OCI-LY3 (cell line): ENCODE measurements around the gene POFUT1.
"Not testable (repeated sequence)": the region's sequence is repeated elsewhere in the genome, so short reads cannot be mapped to it uniquely, and the experiment has no call there.

Source experiments
- H2AFZ ChIP-seq: fragments of 200-600, 300-600 bp; shearing (Covaris generic); 2 replicates; pipeline ENCODE4 v1.6.0; 2014; ENCODE audit warnings: antibody characterized with exemption, low read depth, low read length
- H3K27ac ChIP-seq: fragments of 200-600, 300-600 bp; sonication (generic); 2 replicates; pipeline ENCODE4 v1.5.1; 2014; ENCODE audit warnings: mild to moderate bottlenecking, low read length, moderate library complexity, mixed read lengths
- H3K27me3 ChIP-seq: fragments of 200-600, 300-600 bp; sonication (generic); 2 replicates; pipeline ENCODE4 v1.6.1; 2014; ENCODE audit warnings: low read depth, low read length, mixed read lengths
- H3K36me3 ChIP-seq: fragments of 200-600, 300-600 bp; sonication (generic); replicated peaks from 2 replicates; pipeline ENCODE3; 2014; ENCODE audit warnings: low read depth, low read length, mixed read lengths
- H3K4me1 ChIP-seq: fragments of 300-600, 200-600 bp; sonication (generic); 2 replicates; pipeline ENCODE4 v1.6.1; 2014; ENCODE audit warnings: low read length, mixed read lengths
- H3K4me2 ChIP-seq: fragments of 200-600, 300-600 bp; sonication (generic); 2 replicates; pipeline ENCODE4 v1.6.1; 2014; ENCODE audit warnings: low read length, mixed read lengths
- H3K4me3 ChIP-seq: fragments of 300-600, 200-600 bp; sonication (generic); 2 replicates; pipeline ENCODE4 v1.5.1; 2014; ENCODE audit warnings: antibody characterized with exemption, mild to moderate bottlenecking, low read length, moderate library complexity
- H3K79me2 ChIP-seq: fragments of 300-600, 200-600 bp; shearing (Covaris generic); 2 replicates; pipeline ENCODE4 v1.6.1; 2014; ENCODE audit warnings: mild to moderate bottlenecking, low read length, mixed read lengths
- H3K9ac ChIP-seq: fragments of 300-600, 200-600 bp; shearing (Covaris generic); 2 replicates; pipeline ENCODE4 v1.6.0; 2014; ENCODE audit warnings: mild to moderate bottlenecking, low read length, moderate library complexity
- H3K9me3 ChIP-seq: fragments of 200-600, 300-600 bp; shearing (Covaris generic); 2 replicates; pipeline ENCODE4 v1.6.1; 2014; ENCODE audit warnings: low read length, mixed read lengths; ENCODE audit not compliant: insufficient read depth
- H4K20me1 ChIP-seq: fragments of 200-600, 300-600 bp; sonication (generic); 2 replicates; pipeline ENCODE4 v1.6.1; 2016; ENCODE audit warnings: low read length, mixed read lengths; ENCODE audit not compliant: insufficient read depth
- CTCF ChIP-seq: fragments of 200-600, 300-600 bp; sonication (generic); IDR thresholded peaks from 2 replicates; pipeline ENCODE4 v1.5.1; 2014; ENCODE audit warnings: antibody characterized with exemption, low read length, low read depth
- EZH2phosphoT487 ChIP-seq: fragments of 200-600 bp; shearing (Covaris generic); IDR thresholded peaks from 2 replicates; pipeline ENCODE4 v1.6.1; 2018; ENCODE audit warnings: antibody characterized with exemption, mixed run types, low read depth

Gene POFUT1

DNA sequence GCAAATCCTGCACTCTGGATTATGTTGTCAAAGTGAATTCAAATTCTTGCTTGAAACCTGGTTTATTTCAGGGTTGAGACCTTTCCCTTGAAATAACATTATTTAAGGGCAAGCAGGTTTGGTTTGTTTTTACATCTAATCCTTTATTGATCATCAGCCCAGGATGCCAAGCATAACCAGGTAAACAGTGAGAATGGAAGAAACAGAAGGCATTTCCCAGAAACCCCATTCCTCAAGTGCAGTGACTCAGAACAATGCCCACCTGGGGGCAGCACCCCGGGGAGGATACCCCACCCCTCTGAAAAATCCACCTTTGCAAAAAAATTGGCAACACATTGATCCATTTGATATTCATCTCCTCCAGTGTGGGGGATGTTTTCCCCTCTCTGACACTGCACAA lies 32.5 kb downstream of the POFUT1 start:
- Histone ChIP-seq H3K4me1 (no peaks in the 10 kb centered on the region), H3K36me3 (peaks cover 18% of the 10 kb centered on the region), H3K4me2 (no peak overlapping the region), H3K4me3 (no peak overlapping the region), H3K9me3 (no peaks in the 10 kb centered on the region), H3K79me2 (no peaks in the 10 kb centered on the region), H2AFZ (no peak overlapping the region), H3K9ac (no peak overlapping the region), H4K20me1 (no peaks in the 10 kb centered on the region), H3K27ac (no peak overlapping the region), H3K27me3 (no peaks in the 10 kb centered on the region)
- TF ChIP-seq EZH2phosphoT487 (no peak), CTCF (peak; percentile 24; the same call in 1 of the 2 replicates)

DNA sequence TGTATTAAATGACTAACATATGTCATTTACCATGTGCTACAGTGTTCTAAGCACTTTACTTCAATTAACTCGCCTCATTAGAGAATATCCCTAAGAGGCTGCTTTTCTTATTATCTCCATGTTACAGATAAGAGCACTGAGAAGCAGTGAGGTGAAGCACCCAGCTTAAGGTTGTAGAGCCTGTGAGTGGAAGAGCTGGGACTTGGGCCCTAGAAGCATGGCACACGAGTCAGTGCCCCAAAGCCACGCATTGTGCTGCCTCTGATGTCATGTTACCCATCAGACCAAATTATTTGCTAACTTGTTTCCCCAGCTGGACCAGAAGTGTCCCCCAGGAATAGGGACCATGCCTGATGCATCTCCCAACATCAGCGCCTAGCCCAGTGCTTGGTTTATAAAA lies 34.1 kb downstream of the POFUT1 start:
- no peak overlapping the region for H3K4me2 ChIP-seq
- no peaks in the 10 kb centered on the region for H3K4me1 ChIP-seq
- no peaks in the 10 kb centered on the region for H4K20me1 ChIP-seq
- H3K4me3 ChIP-seq, result no peak overlapping the region
- TF ChIP-seq CTCF (no peak), EZH2phosphoT487 (no peak)
- H3K79me2 ChIP-seq, result no peaks in the 10 kb centered on the region
- no peak overlapping the region for H2AFZ ChIP-seq
- no peak overlapping the region for H3K9ac ChIP-seq
- H3K27me3 ChIP-seq, result no peaks in the 10 kb centered on the region
- peaks cover 5% of the 10 kb centered on the region for H3K36me3 ChIP-seq
- no peak overlapping the region for H3K27ac ChIP-seq
- no peaks in the 10 kb centered on the region for H3K9me3 ChIP-seq

GRCh38 chr20:32244150-32244823 lies 36.6 kb downstream of the POFUT1 start:
- H3K9me3 ChIP-seq, result no peaks in the 10 kb centered on the region
- no peaks in the 10 kb centered on the region for H3K36me3 ChIP-seq
- no peaks in the 10 kb centered on the region for H4K20me1 ChIP-seq
- H2AFZ ChIP-seq, result no peak overlapping the region
- no peaks in the 10 kb centered on the region for H3K79me2 ChIP-seq
- peaks cover 5% of the 10 kb centered on the region; the same call in 1 of the 2 replicates for H3K4me1 ChIP-seq
- no peak overlapping the region for H3K27ac ChIP-seq
- TF ChIP-seq EZH2phosphoT487 (no peak), CTCF (no peak)
- H3K4me3 ChIP-seq, result no peak overlapping the region
- H3K27me3 ChIP-seq, result no peaks in the 10 kb centered on the region
- no peak overlapping the region for H3K4me2 ChIP-seq
- H3K9ac ChIP-seq, result no peak overlapping the region

DNA sequence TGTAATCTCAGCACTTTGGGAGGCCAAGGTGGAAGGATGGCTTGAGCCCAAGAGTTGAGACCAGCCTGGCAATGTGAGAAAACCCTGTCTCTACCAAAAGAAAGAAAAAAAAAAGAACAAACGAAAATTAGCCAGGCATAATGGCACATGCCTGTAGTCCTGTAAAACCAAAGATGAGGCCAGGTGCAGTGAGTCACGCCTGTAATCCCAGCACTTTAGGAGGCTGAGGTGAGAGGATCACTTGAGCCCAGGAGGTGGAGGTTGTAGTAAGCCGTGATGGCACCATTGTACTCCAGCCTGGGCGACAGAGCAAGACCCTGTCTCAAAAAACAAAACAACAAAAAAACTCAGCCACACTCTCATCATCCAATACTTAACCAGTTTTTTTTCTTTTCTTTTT lies 37.3 kb downstream of the POFUT1 start:
- Histone ChIP-seq H3K9ac (no peak overlapping the region), H3K36me3 (no peaks in the 10 kb centered on the region), H3K27me3 (0 out of 2 replicates have a peak, but pooled peaks cover 2% of the 10 kb centered on the region), H3K27ac (no peak overlapping the region), H3K4me1 (peaks cover 6% of the 10 kb centered on the region; the same call in 1 of the 2 replicates), H3K4me3 (no peak overlapping the region), H3K79me2 (no peaks in the 10 kb centered on the region), H2AFZ (no peak overlapping the region), H3K9me3 (no peaks in the 10 kb centered on the region), H4K20me1 (no peaks in the 10 kb centered on the region), H3K4me2 (no peak overlapping the region)
- TF ChIP-seq CTCF (no peak), EZH2phosphoT487 (no peak)

DNA sequence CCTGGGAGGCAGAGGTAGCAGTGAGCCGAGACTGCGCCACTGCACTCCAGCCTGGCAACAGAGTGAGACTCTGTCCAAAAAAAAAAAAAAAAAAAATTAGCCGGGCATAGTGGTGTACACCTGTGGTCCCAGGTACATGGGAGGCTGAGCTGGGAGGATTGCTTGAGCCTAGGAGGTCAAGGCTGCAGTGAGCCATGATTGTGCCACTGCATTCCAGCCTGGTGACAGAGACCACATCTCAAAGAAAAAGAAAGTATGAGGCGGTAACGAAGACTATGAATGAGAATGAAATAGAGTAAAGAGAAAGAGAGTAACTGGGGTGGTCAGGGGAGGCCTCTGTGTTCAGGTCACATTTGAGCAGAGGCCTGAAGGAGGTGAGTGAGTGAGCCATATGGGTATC lies 38.5 kb downstream of the POFUT1 start:
- not testable (repeated sequence) for H3K4me2 ChIP-seq, H3K27ac ChIP-seq, H3K79me2 ChIP-seq, H3K36me3 ChIP-seq, H4K20me1 ChIP-seq, H3K27me3 ChIP-seq, H3K9ac ChIP-seq, H2AFZ ChIP-seq, H3K4me3 ChIP-seq, H3K9me3 ChIP-seq, H3K4me1 ChIP-seq
